Skin of body (tissue), 1 donor: ENCODE measurements around the gene CYP4V2. TPM values are rescaled to one million over a fixed set of nuclear protein-coding genes. Genes with fewer than 3 reads are reported as not detected.

ENCODE experiments used
- total RNA-seq: library from RNA; depleted of rRNA; stranded (reverse); fragments of >200 nt; gene quantifications from one replicate; pipeline ENCODE4 v1.2.3, GENCODE V29; 2014

Gene CYP4V2
- total RNA-seq, 1 donor from 2014 or later, result 11.6 TPM

Other genes starting within 250 kb of the CYP4V2 start
- gene TLR3, start 122.4 kb upstream of the CYP4V2 start, total RNA-seq, result 2.8 TPM
- gene FAM149A, start 86.9 kb upstream of the CYP4V2 start, total RNA-seq, result 5.3 TPM
- 0.20 TPM for gene KLKB1, start 35.9 kb downstream of the CYP4V2 start, total RNA-seq
- gene F11, start 74.6 kb downstream of the CYP4V2 start, total RNA-seq, result not detected